H1 (cell line): ENCODE data around the gene CELF2. TPM values are rescaled to one million over a fixed set of nuclear protein-coding genes. Genes with fewer than 3 reads are reported as not detected.

Source experiments
- CTCF ChIA-PET: fragments of 300-600 bp; sonication (Branson Sonifier 250); formaldehyde crosslinking; loops from one replicate; lab custom pipeline; 2021; ENCODE audit not compliant: partially characterized antibody; lab: Charles Lee
- POLR2A ChIA-PET: fragments of 300-600 bp; sonication (Branson Sonifier 250); formaldehyde crosslinking; loops from one replicate; lab custom pipeline; 2021; ENCODE audit warnings: inconsistent platforms; ENCODE audit not compliant: partially characterized antibody; lab: Charles Lee
- DNase-seq, 2 experiments: peaks; one replicate each; pipeline versions ENCODE4 v3.0.0 to v3.0.0-alpha.2; 2010 to 2022; ENCODE audit warnings: low spot score in 2 of 2, low read depth in 1 of 2, mixed read lengths in 1 of 2
- FAIRE-seq: peaks from 2 replicates; lab custom pipeline; 2011; peaks lifted over from hg19 to GRCh38; lab: Jason Lieb, UNC
- H2AFZ ChIP-seq: 2 replicates; pipeline ENCODE4 v1.8.1; 2012; ENCODE audit warnings: low read length, inconsistent platforms
- H2AK5ac ChIP-seq: 2 replicates; pipeline ENCODE4 v1.6.1; 2013; ENCODE audit warnings: low read depth, low read length
- H2BK120ac ChIP-seq: replicated peaks from 2 replicates; pipeline ENCODE3; 2013; ENCODE audit warnings: low read depth, low read length, inconsistent platforms
- H2BK12ac ChIP-seq: 2 replicates; pipeline ENCODE4 v1.6.1; 2013; ENCODE audit warnings: low read depth, low read length
- H2BK15ac ChIP-seq: 2 replicates; pipeline ENCODE4 v1.6.1; 2013; ENCODE audit warnings: low read length
- H2BK20ac ChIP-seq: 2 replicates; pipeline ENCODE4 v1.6.1; 2013; ENCODE audit warnings: low read length
- H2BK5ac ChIP-seq: 2 replicates; pipeline ENCODE4 v1.6.1; 2013; ENCODE audit warnings: low read depth, low read length
- H3K14ac ChIP-seq: 2 replicates; pipeline ENCODE4 v1.6.1; 2013; ENCODE audit warnings: inconsistent platforms; ENCODE audit not compliant: insufficient read length
- H3K18ac ChIP-seq: 2 replicates; pipeline ENCODE4 v1.6.1; 2013; ENCODE audit warnings: low read length; ENCODE audit errors: extremely low read depth
- H3K23ac ChIP-seq: 2 replicates; pipeline ENCODE4 v1.6.1; 2013; ENCODE audit warnings: inconsistent platforms; ENCODE audit not compliant: insufficient read length
- H3K23me2 ChIP-seq: 2 replicates; pipeline ENCODE4 v1.6.1; 2013; ENCODE audit warnings: low read depth, low read length
- H3K27ac ChIP-seq: 2 replicates; pipeline ENCODE4 v1.6.1; 2011; ENCODE audit warnings: low read depth, low read length, inconsistent platforms
- H3K27me3 ChIP-seq, 4 experiments: replicated peaks in 1 of 4; 1 replicate in 1 of 4; 2 replicates in 3 of 4; pipeline versions ENCODE4 v1.6.1 to v1.8.1; 2011 to 2013; ENCODE audit warnings: low read length in 3 of 4, mild to moderate bottlenecking in 3 of 4, inconsistent platforms in 2 of 4, mixed read lengths in 2 of 4, moderate library complexity in 1 of 4; ENCODE audit not compliant: control insufficient read depth in 3 of 4, insufficient read depth in 3 of 4; ENCODE audit errors: extremely low read depth in 1 of 4
- H3K36me3 ChIP-seq, 4 experiments: 2 replicates each; pipeline versions ENCODE4 v1.6.1 to v1.8.1; 2011 to 2013; ENCODE audit warnings: mild to moderate bottlenecking in 4 of 4, low read length in 3 of 4, moderate library complexity in 2 of 4, control low read depth in 1 of 4, inconsistent platforms in 1 of 4; ENCODE audit not compliant: insufficient read depth in 4 of 4, control insufficient read depth in 2 of 4
- H3K4ac ChIP-seq: replicated peaks from 2 replicates; pipeline ENCODE3; 2013; ENCODE audit warnings: low read length, low read depth, mixed read lengths, inconsistent platforms; ENCODE audit not compliant: insufficient read length
- H3K4me1 ChIP-seq, 4 experiments: replicated peaks in 1 of 4; 1 replicate in 1 of 4; 2 replicates in 3 of 4; pipeline versions ENCODE4 v1.6.1 to v1.8.1; 2011 to 2013; ENCODE audit warnings: low read length in 3 of 4, inconsistent platforms in 2 of 4, mixed read lengths in 1 of 4; ENCODE audit not compliant: insufficient read depth in 4 of 4, control insufficient read depth in 3 of 4
- H3K4me2 ChIP-seq, 2 experiments: 2 replicates each; pipeline versions ENCODE4 v1.6.1 to v1.8.1; 2011 to 2013; ENCODE audit warnings: low read depth in 2 of 2, low read length in 2 of 2, control low read depth in 1 of 2, inconsistent platforms in 1 of 2, mild to moderate bottlenecking in 1 of 2; ENCODE audit not compliant: insufficient read depth in 1 of 2
- H3K4me3 ChIP-seq, 4 experiments: fragments of 200-600, 300-600 bp in 1 of 4; sonication (generic), shearing (Covaris generic), sonication (Bioruptor Twin) in 1 of 4; 2 replicates each; pipeline versions ENCODE4 v1.5.1 to v1.8.1; 2011 to 2016; ENCODE audit warnings: low read length in 4 of 4, low read depth in 3 of 4, control low read depth in 2 of 4, inconsistent platforms in 2 of 4, mild to moderate bottlenecking in 2 of 4, mixed read lengths in 1 of 4, moderate library complexity in 1 of 4; ENCODE audit not compliant: insufficient read depth in 2 of 4; ENCODE audit errors: extremely low read depth in 1 of 4
- H3K56ac ChIP-seq: replicated peaks from 2 replicates; pipeline ENCODE3; 2013; ENCODE audit warnings: low read depth, mild to moderate bottlenecking, mixed read lengths, low read length, inconsistent platforms; ENCODE audit not compliant: insufficient read length
- H3K79me1 ChIP-seq: 2 replicates; pipeline ENCODE4 v1.6.1; 2013; ENCODE audit warnings: low read depth, low read length, control low read depth
- H3K79me2 ChIP-seq, 2 experiments: 2 replicates each; pipeline versions ENCODE4 v1.6.1 to v1.8.1; 2012 to 2013; ENCODE audit warnings: low read length in 2 of 2, mild to moderate bottlenecking in 2 of 2, inconsistent platforms in 1 of 2; ENCODE audit not compliant: insufficient read depth in 2 of 2, control insufficient read depth in 1 of 2
- H3K9ac ChIP-seq, 4 experiments: replicated peaks in 1 of 4; 1 replicate in 1 of 4; 2 replicates in 3 of 4; pipeline versions ENCODE4 v1.6.1 to v1.8.1; 2011 to 2013; ENCODE audit warnings: low read depth in 3 of 4, low read length in 3 of 4, control low read depth in 2 of 4, mild to moderate bottlenecking in 2 of 4, moderate library complexity in 2 of 4, inconsistent platforms in 1 of 4; ENCODE audit errors: extremely low read depth in 1 of 4
- H3K9me3 ChIP-seq, 2 experiments: 2 replicates each; pipeline versions ENCODE4 v1.6.1 to v1.8.1; 2012 to 2013; ENCODE audit warnings: mild to moderate bottlenecking in 2 of 2, moderate library complexity in 2 of 2, control low read depth in 1 of 2, inconsistent platforms in 1 of 2, low read depth in 1 of 2, low read length in 1 of 2, mixed read lengths in 1 of 2; ENCODE audit not compliant: insufficient read depth in 2 of 2
- H4K20me1 ChIP-seq, 2 experiments: replicated peaks in 1 of 2; 2 replicates each; pipeline versions ENCODE3 to v1.8.1; 2011 to 2013; ENCODE audit warnings: inconsistent platforms in 2 of 2, low read length in 2 of 2, mild to moderate bottlenecking in 1 of 2; ENCODE audit not compliant: insufficient read depth in 2 of 2, control insufficient read depth in 1 of 2
- H4K5ac ChIP-seq: 2 replicates; pipeline ENCODE4 v1.6.1; 2013; ENCODE audit warnings: low read length, low read depth, mixed read lengths, inconsistent platforms; ENCODE audit not compliant: insufficient read length
- H4K8ac ChIP-seq: 2 replicates; pipeline ENCODE4 v1.8.0; 2013; ENCODE audit warnings: mild to moderate bottlenecking, moderate library complexity, low read length, inconsistent platforms; ENCODE audit not compliant: insufficient read depth; ENCODE audit errors: extremely low read depth
- H4K91ac ChIP-seq: replicated peaks from 2 replicates; pipeline ENCODE3; 2013; ENCODE audit warnings: low read length, mixed read lengths, inconsistent platforms; ENCODE audit not compliant: insufficient read length
- ATF3 ChIP-seq: IDR thresholded peaks from 2 replicates; pipeline ENCODE4 v1.6.1; 2011; ENCODE audit warnings: low read depth, mild to moderate bottlenecking, low read length; ENCODE audit not compliant: insufficient read depth
- BCL11A ChIP-seq, 2 experiments: IDR thresholded peaks; one replicate each; pipeline ENCODE4 v1.6.1; 2011; ENCODE audit warnings: low read depth in 2 of 2, low read length in 2 of 2, mild to moderate bottlenecking in 2 of 2
- EP300 ChIP-seq, 2 experiments: IDR thresholded peaks; 1 replicate in 1 of 2; 2 replicates in 1 of 2; pipeline ENCODE4 v1.6.1; 2011 to 2012; ENCODE audit warnings: low read depth in 2 of 2, low read length in 2 of 2, mild to moderate bottlenecking in 2 of 2, borderline replicate concordance in 1 of 2, inconsistent platforms in 1 of 2, moderate library complexity in 1 of 2
- JUN ChIP-seq: IDR thresholded peaks from 2 replicates; pipeline ENCODE4 v1.6.1; 2011; ENCODE audit warnings: low read depth, mild to moderate bottlenecking, improper control_type of control experiment, low read length
- KDM1A ChIP-seq: fragments of 200-600, 300-600 bp; sonication (generic); IDR thresholded peaks from 2 replicates; pipeline ENCODE4 v1.7.1; 2016; ENCODE audit warnings: mild to moderate bottlenecking, low read length, borderline replicate concordance
- KDM4A ChIP-seq: IDR thresholded peaks from one replicate; pipeline ENCODE4 v1.7.1; 2012; ENCODE audit warnings: low read depth, mild to moderate bottlenecking, moderate library complexity, low read length, inconsistent platforms; ENCODE audit not compliant: severe bottlenecking
- POLR2AphosphoS5 ChIP-seq: IDR thresholded peaks from 2 replicates; pipeline ENCODE4 v1.6.1; 2011; ENCODE audit warnings: low read depth, low read length
- RAD21 ChIP-seq, 2 experiments: IDR thresholded peaks in 1 of 2; conservative IDR thresholded peaks in 1 of 2; 2 replicates each; pipeline ENCODE4 v1.6.1; 2011; ENCODE audit warnings: low read depth in 2 of 2, low read length in 2 of 2, improper control_type of control experiment in 1 of 2, inconsistent platforms in 1 of 2, mild to moderate bottlenecking in 1 of 2, moderate library complexity in 1 of 2
- RXRA ChIP-seq: IDR thresholded peaks from 2 replicates; pipeline ENCODE4 v1.6.1; 2011; ENCODE audit warnings: low read depth, mild to moderate bottlenecking, low read length, moderate library complexity; ENCODE audit not compliant: insufficient read depth
- SIX5 ChIP-seq: IDR thresholded peaks from 2 replicates; pipeline ENCODE4 v1.6.1; 2011; ENCODE audit warnings: mild to moderate bottlenecking, low read depth, low read length
- SP1 ChIP-seq: IDR thresholded peaks from 2 replicates; pipeline ENCODE4 v1.6.1; 2011; ENCODE audit warnings: low read depth, low read length
- WGBS, 2 experiments: shearing (Covaris generic) in 1 of 2; methylation state at CpG; one replicate each; pipeline versions ENCODE4 v1.1.6 to v1.1.7; 2013 to 2015; ENCODE audit warnings: low lambda C conversion rate in 2 of 2, mixed read lengths in 2 of 2, inconsistent platforms in 1 of 2, low coverage in 1 of 2, missing lambda C conversion rate in 1 of 2; ENCODE audit not compliant: insufficient replicate concordance in 2 of 2, insufficient coverage in 1 of 2, insufficient read length in 1 of 2; ENCODE audit errors: extremely low coverage in 1 of 2, missing lambda C conversion rate in 1 of 2; 5-methylcytosine and 5-hydroxymethylcytosine counted together
- polyA plus RNA-seq, 7 experiments: library from polyadenylated mRNA; depleted of rRNA in 3 of 7; stranded (reverse) in 5 of 7; unstranded in 2 of 7; fragments of >200 nt in 5 of 7; fragments of 200-250 nt in 2 of 7; gene quantifications; 1 replicate in 5 of 7; 2 replicates in 1 of 7; 4 replicates in 1 of 7; pipeline versions ENCODE4 v1.2.1 to v1.2.3, GENCODE V29; 2011 to 2013; ENCODE audit warnings: missing spikeins in 2 of 7, mixed read lengths in 2 of 7
- total RNA-seq: library from RNA; stranded (reverse); fragmentation: NEBNext Ultra II Directional; extraction: Animal tissue kit (Norgen Biotek cat#: 25700); gene quantifications from 2 replicates; pipeline ENCODE4 v1.2.1, GENCODE V29; 2021

Gene CELF2
- total and polyA plus RNA-seq, 2 of the 8 experiments (the other 6 are each of a cell fraction or from before 2014, with no cell fraction given), result 18.3 to 22.7 TPM

- no peaks in the 10 kb centered on the region for H3K27me3 ChIP-seq
- no peak overlapping the region for H3K56ac ChIP-seq
- H3K36me3 ChIP-seq, result no peaks in the 10 kb centered on the region; a peak in 2 of 8 replicates
- H2BK15ac ChIP-seq, result no peak overlapping the region
- no peak overlapping the region for H3K4me2 ChIP-seq
- H3K9ac ChIP-seq, result no peak overlapping the region
- TF ChIP-seq KDM1A, result no peak
- TF ChIP-seq ATF3, result no peak
- TF ChIP-seq RXRA, result no peak
- TF ChIP-seq SIX5, result no peak
- TF ChIP-seq RAD21 (IDR thresholded peaks at IDR 0.05 in 1 of 2, conservative IDR thresholded peaks at IDR 0.05 in 1 of 2; ENCODE audit: low read depth in 2 of 2, low read length in 2 of 2), result no peak
- TF ChIP-seq EP300 (IDR thresholded peaks at IDR 0.05; ENCODE audit: borderline replicate concordance in 1 of 2, low read depth in 2 of 2, low read length in 2 of 2), result no peak
- no peak for TF ChIP-seq POLR2AphosphoS5
- TF ChIP-seq SP1, result no peak
- TF ChIP-seq BCL11A (IDR thresholded peaks at IDR 0.05; ENCODE audit: low read depth in 2 of 2, low read length in 2 of 2), result no peak
- TF ChIP-seq JUN, result no peak
- TF ChIP-seq KDM4A, result no peak
- FAIRE-seq, result no peak
- H3K14ac ChIP-seq, result no peak overlapping the region
- CTCF ChIA-PET, result no interaction called here
- DNase-seq, result no peak
- H4K20me1 ChIP-seq, result no peaks in the 10 kb centered on the region
- H3K4ac ChIP-seq, result no peak overlapping the region
- H2BK12ac ChIP-seq, result no peak overlapping the region
- no peak overlapping the region for H2BK20ac ChIP-seq
- no peaks in the 10 kb centered on the region for H3K4me1 ChIP-seq
- no peaks in the 10 kb centered on the region for H3K79me1 ChIP-seq
- no peak overlapping the region for H2AK5ac ChIP-seq
- H3K9me3 ChIP-seq, result peaks cover 0 to 4% of the 10 kb centered on the region in 2 experiments; a peak in 1 of 4 replicates
- no peak overlapping the region for H4K91ac ChIP-seq
- no peak overlapping the region for H2BK120ac ChIP-seq
- 83% methylated on average over 1 of the region's 1 CpG; no CpG with 5 or more reads in 1 of the 2 experiments for WGBS, 2 experiments
- no peaks in the 10 kb centered on the region for H3K79me2 ChIP-seq
- no peak overlapping the region for H2BK5ac ChIP-seq
- no peak overlapping the region for H4K8ac ChIP-seq
- no peak overlapping the region for H3K4me3 ChIP-seq
- H3K27ac ChIP-seq, result no peak overlapping the region
- H3K23ac ChIP-seq, result no peak overlapping the region
- H3K18ac ChIP-seq, result no peak overlapping the region
- H4K5ac ChIP-seq, result no peak overlapping the region
- POLR2A ChIA-PET, result no interaction called here
- no peaks in the 10 kb centered on the region for H3K23me2 ChIP-seq
- H2AFZ ChIP-seq, result no peak overlapping the region
Observed at GRCh38 chr10:11313463-11313862, 295.8 kb downstream of the CELF2 start.
